ENCODE results near the gene CYB5R4. TPM values are rescaled to one million over a fixed set of nuclear protein-coding genes. Genes with fewer than 3 reads are reported as not detected.
A peak's percentile ranks its signal among the peaks of the same experiment; 100 is the strongest.

Gene CYB5R4
- total and polyA plus RNA-seq, 2 experiments from 2014 or later: 5.2 to 14.5 TPM

GRCh38 chr6:83962582-83962981 lies 103.1 kb downstream of the CYB5R4 start:
- no peaks in the 10 kb centered on the region for H3K4me1 ChIP-seq (ENCODE audit: low read depth)
- no peaks in the 10 kb centered on the region for H3K27me3 ChIP-seq
- DNase-seq (ENCODE audit: low read depth in 1 of 2, low spot score in 1 of 2): no peak
- no peak overlapping the region for H3K4me3 ChIP-seq
- no peak overlapping the region for H3K27ac ChIP-seq
- TF ChIP-seq CTCF (IDR thresholded peaks at IDR 0.05; ENCODE audit: low read depth, low read length): no peak
- H3K9me3 ChIP-seq (ENCODE audit: low read depth): no peaks in the 10 kb centered on the region
- H3K36me3 ChIP-seq: no peaks in the 10 kb centered on the region

- Histone ChIP-seq H3K36me3 (no peaks in the 10 kb centered on the region), H3K4me1 (ENCODE audit: low read depth) (no peaks in the 10 kb centered on the region), H3K27me3 (no peaks in the 10 kb centered on the region), H3K4me3 (no peak overlapping the region), H3K9me3 (ENCODE audit: low read depth) (no peaks in the 10 kb centered on the region), H3K27ac (no peak overlapping the region)
- TF ChIP-seq CTCF (IDR thresholded peaks at IDR 0.05; ENCODE audit: low read depth, low read length): no peak
- no peak for DNase-seq (ENCODE audit: low read depth in 1 of 2, low spot score in 1 of 2)
These were observed 107.0 kb downstream of the CYB5R4 start for GRCh38 chr6:83966539-83966938.

- no peak for DNase-seq (ENCODE audit: low read depth in 1 of 2, low spot score in 1 of 2)
- Histone ChIP-seq H3K4me1 (ENCODE audit: low read depth) (peaks cover 14% of the 10 kb centered on the region), H3K36me3 (no peaks in the 10 kb centered on the region), H3K4me3 (no peak overlapping the region), H3K9me3 (ENCODE audit: low read depth) (no peaks in the 10 kb centered on the region), H3K27me3 (no peaks in the 10 kb centered on the region), H3K27ac (no peak overlapping the region)
- TF ChIP-seq CTCF (IDR thresholded peaks at IDR 0.05; ENCODE audit: low read depth, low read length): no peak
These were observed 111.1 kb downstream of the CYB5R4 start for GRCh38 chr6:83970582-83970981.

GRCh38 chr6:83974409-83975050 lies 115.0 kb downstream of the CYB5R4 start:
- Histone ChIP-seq H3K4me1 (ENCODE audit: low read depth) (peaks cover 18% of the 10 kb centered on the region), H3K27ac (peak overlapping the region; percentile 71), H3K27me3 (no peaks in the 10 kb centered on the region), H3K9me3 (ENCODE audit: low read depth) (no peaks in the 10 kb centered on the region), H3K36me3 (no peaks in the 10 kb centered on the region), H3K4me3 (no peak overlapping the region)
- peak; percentile 3 to 47 for DNase-seq (ENCODE audit: low read depth in 1 of 2, low spot score in 1 of 2)
- TF ChIP-seq CTCF (IDR thresholded peaks at IDR 0.05; ENCODE audit: low read depth, low read length): no peak

GRCh38 chr6:83976037-83976755 lies 116.7 kb downstream of the CYB5R4 start:
- H3K9me3 ChIP-seq (ENCODE audit: low read depth): no peaks in the 10 kb centered on the region
- no peak overlapping the region for H3K4me3 ChIP-seq
- DNase-seq (ENCODE audit: low read depth in 1 of 2, low spot score in 1 of 2): no peak
- TF ChIP-seq CTCF (IDR thresholded peaks at IDR 0.05; ENCODE audit: low read depth, low read length): no peak
- H3K36me3 ChIP-seq: no peaks in the 10 kb centered on the region
- no peak overlapping the region for H3K27ac ChIP-seq
- no peaks in the 10 kb centered on the region for H3K27me3 ChIP-seq
- H3K4me1 ChIP-seq (ENCODE audit: low read depth): peaks cover 18% of the 10 kb centered on the region

Measured in cardiac muscle cell (in vitro differentiated cells and primary cell).